ENCODE measurements around the gene CADPS2.

The CADPS2 gene

GRCh38 chr7:122339145-122339904, 546.9 kb downstream of the CADPS2 start:
- Histone ChIP-seq H3K36me3 (ENCODE audit: insufficient read depth, low read length) (no peaks in the 10 kb centered on the region), H3K27ac (ENCODE audit: low read depth, low read length) (no peak overlapping the region), H3K9me3 (ENCODE audit: insufficient read depth, low read depth, low read length) (no peaks in the 10 kb centered on the region), H3K4me3 (ENCODE audit: low read length) (no peak overlapping the region), H3K4me1 (ENCODE audit: insufficient read depth, low read length) (peaks cover 31% of the 10 kb centered on the region), H3K9ac (ENCODE audit: low read depth, low read length) (no peak overlapping the region), H3K27me3 (ENCODE audit: insufficient read depth, low read length) (no peaks in the 10 kb centered on the region)
- 93% methylated on average over 5 of the region's 6 CpGs for WGBS

- 61% methylated on average over 2 of the region's 2 CpGs for WGBS
- Histone ChIP-seq H3K9me3 (ENCODE audit: insufficient read depth, low read depth, low read length) (no peaks in the 10 kb centered on the region), H3K4me3 (ENCODE audit: low read length) (no peak overlapping the region), H3K27me3 (ENCODE audit: insufficient read depth, low read length) (no peaks in the 10 kb centered on the region), H3K27ac (ENCODE audit: low read depth, low read length) (no peak overlapping the region), H3K36me3 (ENCODE audit: insufficient read depth, low read length) (no peaks in the 10 kb centered on the region), H3K9ac (ENCODE audit: low read depth, low read length) (no peak overlapping the region), H3K4me1 (ENCODE audit: insufficient read depth, low read length) (peaks cover 20% of the 10 kb centered on the region)
Measured at GRCh38 chr7:122337011-122337410, 549.2 kb downstream of the CADPS2 start.

- Histone ChIP-seq H3K4me1 (ENCODE audit: insufficient read depth, low read length) (peaks cover 64% of the 10 kb centered on the region), H3K36me3 (ENCODE audit: insufficient read depth, low read length) (no peaks in the 10 kb centered on the region), H3K27ac (ENCODE audit: low read depth, low read length) (peak overlapping the region; percentile 91), H3K9me3 (ENCODE audit: insufficient read depth, low read depth, low read length) (no peaks in the 10 kb centered on the region), H3K27me3 (ENCODE audit: insufficient read depth, low read length) (no peaks in the 10 kb centered on the region), H3K4me3 (ENCODE audit: low read length) (peak overlapping the region; percentile 17), H3K9ac (ENCODE audit: low read depth, low read length) (peak overlapping the region; percentile 20; the same call in 1 of the 2 replicates)
- WGBS = 5% methylated on average over 7 of the region's 8 CpGs
Measured at GRCh38 chr7:122329145-122329802, 557.0 kb downstream of the CADPS2 start.

DNA sequence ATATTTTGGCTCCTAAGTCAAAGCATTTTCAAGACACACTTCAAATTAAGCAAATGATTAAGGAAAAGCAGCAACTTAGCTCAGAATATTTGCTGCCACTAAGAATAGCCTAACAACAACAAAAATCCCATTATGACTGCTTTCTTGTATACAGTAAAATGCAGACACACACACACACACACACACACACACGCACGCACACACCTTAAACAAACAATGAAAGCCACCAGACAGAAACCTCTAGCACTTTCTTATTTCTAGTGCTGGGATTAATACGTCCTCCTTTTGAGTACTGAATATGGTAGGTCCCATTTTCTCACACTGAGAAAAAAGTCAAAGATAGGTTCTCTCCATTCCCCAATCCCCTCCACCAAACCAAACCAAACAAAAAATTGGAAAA, 558.3 kb downstream of the CADPS2 start:
- Histone ChIP-seq H3K4me1 (ENCODE audit: insufficient read depth, low read length) (peaks cover 67% of the 10 kb centered on the region), H3K27me3 (ENCODE audit: insufficient read depth, low read length) (no peaks in the 10 kb centered on the region), H3K9ac (ENCODE audit: low read depth, low read length) (0 out of 2 replicates have a peak overlapping the region, but pooled peaks have one; percentile 13), H3K9me3 (ENCODE audit: insufficient read depth, low read depth, low read length) (no peaks in the 10 kb centered on the region), H3K4me3 (ENCODE audit: low read length) (no peak overlapping the region), H3K27ac (ENCODE audit: low read depth, low read length) (peak overlapping the region; percentile 91), H3K36me3 (ENCODE audit: insufficient read depth, low read length) (no peaks in the 10 kb centered on the region)
- 42% methylated on average over 3 of the region's 3 CpGs for WGBS

GRCh38 chr7:122316467-122317388, 569.5 kb downstream of the CADPS2 start:
- H3K27ac ChIP-seq (ENCODE audit: low read depth, low read length) = no peak overlapping the region; the same call in 1 of the 2 replicates
- no peaks in the 10 kb centered on the region for H3K9me3 ChIP-seq (ENCODE audit: insufficient read depth, low read depth, low read length)
- no peaks in the 10 kb centered on the region for H3K36me3 ChIP-seq (ENCODE audit: insufficient read depth, low read length)
- peak overlapping the region; percentile 52 for H3K4me3 ChIP-seq (ENCODE audit: low read length)
- peaks cover 37% of the 10 kb centered on the region for H3K4me1 ChIP-seq (ENCODE audit: insufficient read depth, low read length)
- WGBS = 3% methylated on average over 71 of the region's 71 CpGs
- H3K27me3 ChIP-seq (ENCODE audit: insufficient read depth, low read length) = peaks cover 83% of the 10 kb centered on the region
- H3K9ac ChIP-seq (ENCODE audit: low read depth, low read length) = peak overlapping the region; percentile 65; the same call in 1 of the 2 replicates

DNA sequence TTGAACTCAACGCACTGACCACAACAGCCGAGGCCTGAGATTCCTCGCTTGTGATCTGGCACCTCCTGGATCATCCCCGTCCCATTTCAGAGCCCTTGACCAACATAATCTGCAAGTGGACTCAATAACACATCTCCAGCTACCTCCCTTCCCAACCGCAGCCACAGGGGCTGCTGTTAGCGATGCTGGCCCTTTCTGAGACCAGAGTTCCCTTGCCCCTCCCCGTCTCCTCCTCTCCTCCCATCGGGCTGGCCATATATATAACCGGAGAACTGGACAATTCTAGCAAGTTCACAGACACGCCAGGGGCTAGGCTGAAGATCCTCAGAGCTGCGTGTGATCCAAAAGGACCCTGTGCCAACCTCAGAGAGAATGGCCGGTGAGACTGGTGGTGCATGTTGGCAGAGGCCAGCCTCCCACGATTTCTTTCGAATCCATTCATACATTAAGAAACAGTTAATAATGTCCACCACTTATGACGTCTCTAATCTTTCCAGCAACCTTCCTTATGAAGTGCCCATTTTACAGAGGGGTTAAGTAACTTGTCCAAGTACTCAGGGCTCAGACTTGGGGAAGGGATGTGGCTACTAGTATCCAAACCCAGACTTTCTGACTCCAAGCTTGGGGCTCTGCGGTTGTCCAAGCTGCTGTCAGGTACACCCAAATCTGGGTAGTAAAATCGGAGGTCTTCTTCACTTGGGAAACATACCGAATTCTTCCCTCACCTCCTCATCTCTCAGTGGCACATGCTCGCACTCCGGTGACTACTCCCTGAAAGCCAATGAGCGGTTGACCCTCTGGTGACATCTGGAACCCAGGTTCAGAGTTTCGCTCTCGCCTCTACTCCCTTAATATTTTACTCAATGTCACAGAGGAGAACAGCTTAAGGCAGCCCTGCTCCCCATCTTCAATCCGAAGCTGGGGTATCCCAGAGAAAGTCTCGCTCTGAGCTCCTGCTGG, 570.5 kb downstream of the CADPS2 start:
- Histone ChIP-seq H3K4me1 (ENCODE audit: insufficient read depth, low read length) (peaks cover 46% of the 10 kb centered on the region), H3K27ac (ENCODE audit: low read depth, low read length) (no peak overlapping the region), H3K36me3 (ENCODE audit: insufficient read depth, low read length) (no peaks in the 10 kb centered on the region), H3K9ac (ENCODE audit: low read depth, low read length) (peak overlapping the region; percentile 17; the same call in 1 of the 2 replicates), H3K4me3 (ENCODE audit: low read length) (peak overlapping the region; percentile 52), H3K27me3 (ENCODE audit: insufficient read depth, low read length) (peaks cover 93% of the 10 kb centered on the region), H3K9me3 (ENCODE audit: insufficient read depth, low read depth, low read length) (no peaks in the 10 kb centered on the region)
- 8% methylated on average over 25 of the region's 25 CpGs for WGBS

DNA sequence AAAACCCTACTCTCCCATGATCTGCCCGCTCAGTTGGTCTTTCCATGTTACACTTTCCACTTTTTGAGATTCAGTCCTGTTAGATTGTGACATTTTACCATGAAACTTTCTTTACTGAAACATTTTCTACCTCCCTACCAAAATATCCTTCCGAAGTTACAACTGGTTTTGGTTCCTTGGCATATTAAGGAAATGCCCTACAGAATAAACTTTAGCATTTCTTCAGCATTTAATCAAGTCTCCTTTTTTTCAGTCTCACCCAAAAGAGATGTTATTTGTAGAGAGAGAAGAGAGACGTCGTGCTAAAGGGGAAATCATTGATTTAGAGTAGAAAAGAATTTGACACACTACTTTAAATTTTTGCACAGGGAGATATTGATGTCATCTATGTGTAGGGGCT, 572.0 kb downstream of the CADPS2 start:
- peak overlapping the region; percentile 52 for H3K4me3 ChIP-seq (ENCODE audit: low read length)
- 22% methylated on average over 4 of the region's 4 CpGs for WGBS
- H3K9ac ChIP-seq (ENCODE audit: low read depth, low read length) = no peak overlapping the region
- H3K4me1 ChIP-seq (ENCODE audit: insufficient read depth, low read length) = peaks cover 53% of the 10 kb centered on the region
- no peaks in the 10 kb centered on the region for H3K36me3 ChIP-seq (ENCODE audit: insufficient read depth, low read length)
- H3K27me3 ChIP-seq (ENCODE audit: insufficient read depth, low read length) = peaks cover 100% of the 10 kb centered on the region
- H3K27ac ChIP-seq (ENCODE audit: low read depth, low read length) = no peak overlapping the region
- no peaks in the 10 kb centered on the region for H3K9me3 ChIP-seq (ENCODE audit: insufficient read depth, low read depth, low read length)

- Histone ChIP-seq H3K27me3 (ENCODE audit: insufficient read depth, low read length) (peaks cover 100% of the 10 kb centered on the region), H3K9me3 (ENCODE audit: insufficient read depth, low read depth, low read length) (no peaks in the 10 kb centered on the region), H3K36me3 (ENCODE audit: insufficient read depth, low read length) (no peaks in the 10 kb centered on the region), H3K4me3 (ENCODE audit: low read length) (no peak overlapping the region), H3K9ac (ENCODE audit: low read depth, low read length) (no peak overlapping the region), H3K27ac (ENCODE audit: low read depth, low read length) (no peak overlapping the region), H3K4me1 (ENCODE audit: insufficient read depth, low read length) (peaks cover 68% of the 10 kb centered on the region)
- 20% methylated on average over 2 of the region's 3 CpGs for WGBS
Measured at GRCh38 chr7:122312789-122313188, 573.5 kb downstream of the CADPS2 start.

DNA sequence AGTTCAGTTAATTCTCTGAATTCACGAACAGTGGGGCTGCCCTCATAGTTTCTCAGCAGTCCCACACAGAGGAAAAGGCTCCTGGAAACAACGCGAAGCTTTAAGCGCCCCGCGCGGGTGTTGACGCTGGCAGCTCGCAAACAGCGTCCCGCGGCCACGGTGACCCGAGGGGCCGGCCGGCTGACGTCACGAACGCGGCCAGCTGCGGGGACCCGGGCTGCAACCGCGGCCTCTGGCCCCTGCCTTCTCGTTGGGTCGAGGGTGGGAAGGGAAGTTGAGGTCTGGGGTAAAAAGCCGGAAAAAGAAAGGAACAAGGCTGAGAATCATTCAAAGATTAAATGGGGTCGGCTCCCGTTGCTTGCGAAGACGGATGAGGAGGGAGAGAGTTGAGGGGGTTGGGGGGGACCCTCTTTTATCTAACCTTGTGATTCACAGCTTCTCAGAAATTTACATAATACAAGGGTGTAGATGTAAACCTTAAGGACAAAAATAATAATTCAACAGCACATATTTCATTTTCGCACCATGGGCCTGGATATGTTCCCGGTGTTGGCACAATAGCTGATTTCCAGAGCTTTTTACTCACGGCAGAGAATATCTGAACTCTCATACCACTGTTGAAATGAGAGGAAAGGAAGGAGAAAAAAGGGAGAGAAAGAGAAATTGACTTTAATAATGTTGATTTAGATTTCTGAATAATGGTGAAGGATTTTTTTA, 574.4 kb downstream of the CADPS2 start:
- Histone ChIP-seq H3K27me3 (ENCODE audit: insufficient read depth, low read length) (peaks cover 100% of the 10 kb centered on the region), H3K4me1 (ENCODE audit: insufficient read depth, low read length) (peaks cover 68% of the 10 kb centered on the region), H3K36me3 (ENCODE audit: insufficient read depth, low read length) (no peaks in the 10 kb centered on the region), H3K9me3 (ENCODE audit: insufficient read depth, low read depth, low read length) (no peaks in the 10 kb centered on the region), H3K9ac (ENCODE audit: low read depth, low read length) (peak overlapping the region; percentile 23; the same call in 1 of the 2 replicates), H3K27ac (ENCODE audit: low read depth, low read length) (no peak overlapping the region), H3K4me3 (ENCODE audit: low read length) (peak overlapping the region; percentile 75)
- WGBS = 4% methylated on average over 34 of the region's 34 CpGs

Data from HUES64 (cell line).